Cardiac muscle cell (in vitro differentiated cells and primary cell): ENCODE results near the gene CCND2. TPM values are rescaled to one million over a fixed set of nuclear protein-coding genes. Genes with fewer than 3 reads are reported as not detected.

Experiments used
- DNase-seq, 2 donors: peaks; one replicate each; pipeline versions ENCODE4 v3.0.0 to v3.0.0-alpha.2; 2010 to 2017; ENCODE audit warnings: low read depth in 1 of 2, low spot score in 1 of 2
- H3K27ac ChIP-seq: fragments of 200-600 bp; sonication (generic); 2 replicates; pipeline ENCODE4 v1.5.1; 2016
- H3K27me3 ChIP-seq: fragments of 200-600 bp; sonication (generic); 2 replicates; pipeline ENCODE4 v1.6.0; 2016; ENCODE audit warnings: control low read depth
- H3K36me3 ChIP-seq: fragments of 200-600 bp; sonication (generic); 2 replicates; pipeline ENCODE4 v1.5.1; 2016; ENCODE audit warnings: control low read depth
- H3K4me1 ChIP-seq: fragments of 200-600 bp; sonication (generic); 2 replicates; pipeline ENCODE4 v1.8.1; 2017; ENCODE audit warnings: low read depth, mild to moderate bottlenecking, mixed run types
- H3K4me3 ChIP-seq: fragments of 200-600 bp; sonication (generic); 2 replicates; pipeline ENCODE4 v1.5.1; 2016; ENCODE audit warnings: mild to moderate bottlenecking
- H3K9me3 ChIP-seq: fragments of 200-600 bp; sonication (generic); 2 replicates; pipeline ENCODE4 v1.5.1; 2017; ENCODE audit warnings: low read depth, mild to moderate bottlenecking, control low read depth
- polyA plus RNA-seq: library from polyadenylated mRNA; unstranded; fragments of >200 nt; fragmentation: Nextera tagmentation; extraction: Ambion mirVana; gene quantifications from 2 replicates; pipeline ENCODE4 v1.2.1, GENCODE V29; 2016
- total RNA-seq: library from RNA; depleted of rRNA; stranded (reverse); fragments of >200 nt; gene quantifications from 2 replicates; pipeline ENCODE4 v1.2.3, GENCODE V29; 2016
- TF ChIP-seq, protein P1 (sequence below): IDR thresholded peaks from 2 replicates; pipeline ENCODE4 v1.5.1; 2012; ENCODE audit warnings: low read depth, mild to moderate bottlenecking, low read length

Gene CCND2
- total and polyA plus RNA-seq, 2 experiments from 2014 or later = 89.9 to 91.5 TPM

DNA sequence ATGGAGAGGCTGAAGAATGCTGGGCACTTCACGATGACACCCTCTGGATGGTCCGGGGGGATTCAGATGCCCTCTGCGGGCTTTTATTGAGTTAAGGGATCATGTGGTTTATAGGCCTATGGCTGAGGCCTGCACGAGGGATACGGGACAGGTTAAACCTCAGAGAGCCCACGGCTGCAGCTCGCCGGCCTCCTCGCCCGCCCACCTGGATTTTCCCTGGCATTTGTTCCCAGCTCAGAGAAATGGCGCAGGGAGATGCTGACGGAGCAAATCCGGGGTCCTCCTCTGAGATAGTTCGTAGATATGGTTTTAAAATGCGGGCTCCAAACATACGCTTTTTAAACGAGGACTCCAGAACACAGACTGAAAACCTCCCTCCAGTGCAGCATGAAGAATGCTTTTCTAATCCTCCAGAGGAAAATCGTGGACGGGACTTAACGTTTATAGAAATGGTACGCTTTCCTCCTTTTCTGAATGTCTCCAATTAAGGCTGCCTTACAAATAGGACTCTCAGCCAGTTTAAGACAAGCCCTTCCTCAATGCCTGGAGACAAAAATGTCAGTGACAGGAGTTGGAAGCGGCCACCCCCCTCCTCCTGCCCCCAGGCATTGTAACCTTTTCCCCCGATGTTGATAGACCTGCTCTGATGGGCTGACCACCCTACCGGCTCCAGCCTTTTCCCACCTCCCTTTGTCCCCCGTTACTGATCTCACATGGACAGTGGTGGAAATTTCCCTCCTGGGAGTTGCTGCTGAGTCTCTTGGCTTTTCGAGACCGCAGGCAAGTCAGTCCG is 16.6 kb downstream of the CCND2 start:
- DNase-seq = no peak
- Histone ChIP-seq H3K27ac (peak overlapping the region; percentile 88), H3K4me1 (peaks cover 23% of the 10 kb centered on the region), H3K36me3 (peaks cover 40% of the 10 kb centered on the region), H3K27me3 (no peaks in the 10 kb centered on the region), H3K9me3 (no peaks in the 10 kb centered on the region), H3K4me3 (no peak overlapping the region)
- TF ChIP-seq, protein P1, sequence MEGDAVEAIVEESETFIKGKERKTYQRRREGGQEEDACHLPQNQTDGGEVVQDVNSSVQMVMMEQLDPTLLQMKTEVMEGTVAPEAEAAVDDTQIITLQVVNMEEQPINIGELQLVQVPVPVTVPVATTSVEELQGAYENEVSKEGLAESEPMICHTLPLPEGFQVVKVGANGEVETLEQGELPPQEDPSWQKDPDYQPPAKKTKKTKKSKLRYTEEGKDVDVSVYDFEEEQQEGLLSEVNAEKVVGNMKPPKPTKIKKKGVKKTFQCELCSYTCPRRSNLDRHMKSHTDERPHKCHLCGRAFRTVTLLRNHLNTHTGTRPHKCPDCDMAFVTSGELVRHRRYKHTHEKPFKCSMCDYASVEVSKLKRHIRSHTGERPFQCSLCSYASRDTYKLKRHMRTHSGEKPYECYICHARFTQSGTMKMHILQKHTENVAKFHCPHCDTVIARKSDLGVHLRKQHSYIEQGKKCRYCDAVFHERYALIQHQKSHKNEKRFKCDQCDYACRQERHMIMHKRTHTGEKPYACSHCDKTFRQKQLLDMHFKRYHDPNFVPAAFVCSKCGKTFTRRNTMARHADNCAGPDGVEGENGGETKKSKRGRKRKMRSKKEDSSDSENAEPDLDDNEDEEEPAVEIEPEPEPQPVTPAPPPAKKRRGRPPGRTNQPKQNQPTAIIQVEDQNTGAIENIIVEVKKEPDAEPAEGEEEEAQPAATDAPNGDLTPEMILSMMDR = no peak

DNA sequence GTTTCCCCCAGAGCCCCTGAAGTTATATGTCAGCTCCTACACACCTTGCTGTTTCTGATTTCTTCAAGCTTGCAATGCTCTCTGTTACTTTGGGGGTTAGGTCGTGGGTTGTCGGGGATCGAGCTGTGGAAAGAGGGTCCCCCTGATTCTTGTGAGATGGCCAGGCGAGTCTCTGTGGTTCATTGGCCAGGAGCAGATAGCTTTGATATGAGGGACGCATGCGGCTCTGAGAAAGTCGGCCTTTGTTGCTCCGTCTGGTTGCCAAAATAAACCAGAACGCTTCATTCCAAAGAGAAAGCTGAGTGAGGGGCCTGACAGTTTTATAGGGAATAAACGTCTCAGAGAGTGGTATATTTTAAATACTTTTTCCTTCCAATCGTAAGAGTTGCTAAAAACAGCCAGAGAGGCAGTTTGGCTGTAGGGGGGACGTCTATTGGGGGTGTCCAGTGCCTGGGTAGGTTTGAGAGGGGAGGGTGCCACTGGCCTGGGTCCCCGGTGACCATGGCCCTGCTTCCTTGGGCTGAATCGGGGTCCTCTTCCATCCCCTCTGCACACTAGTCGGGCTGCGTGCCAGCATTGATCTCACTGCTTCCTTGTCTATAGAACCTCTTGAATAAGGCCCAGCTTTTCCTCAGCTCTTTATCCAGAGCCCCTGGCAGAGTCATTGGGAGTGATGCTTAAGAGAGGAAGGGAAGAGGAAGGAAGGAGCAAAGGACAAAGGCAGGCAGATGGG is 18.9 kb downstream of the CCND2 start:
- H3K27me3 ChIP-seq = no peaks in the 10 kb centered on the region

DNA sequence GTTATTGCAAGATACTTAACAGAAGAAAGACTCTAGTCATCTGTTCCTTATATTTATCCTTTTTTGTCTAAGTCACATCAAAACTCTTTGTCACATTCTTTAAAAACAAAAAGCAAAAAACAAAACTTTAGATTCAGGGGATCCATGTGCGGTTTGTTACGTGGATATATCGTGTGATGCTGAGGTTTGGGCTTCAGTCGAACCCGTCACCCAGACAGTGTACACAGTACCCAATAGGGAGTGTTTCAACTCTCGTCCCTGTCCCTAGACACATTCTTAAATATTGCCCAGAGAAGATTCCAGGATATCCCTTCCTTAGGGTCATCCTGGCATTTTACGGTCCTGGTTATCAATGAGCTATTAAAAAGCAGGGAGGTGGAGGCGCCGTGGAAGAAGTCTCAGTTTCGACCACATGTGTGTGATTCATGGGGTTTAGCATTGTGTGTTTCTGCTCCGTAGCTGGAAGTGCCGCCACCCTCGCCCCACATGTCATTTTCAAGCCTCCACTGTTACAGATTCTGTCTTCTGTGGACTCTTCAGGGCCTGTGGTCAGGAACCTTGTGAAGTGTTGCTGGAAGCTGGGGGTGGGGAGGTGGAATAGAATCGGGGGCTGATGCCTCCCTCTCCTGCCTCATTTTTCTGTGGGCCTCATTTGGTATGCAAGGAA is 19.9 kb downstream of the CCND2 start:
- Histone ChIP-seq H3K27ac (no peak overlapping the region), H3K4me3 (no peak overlapping the region), H3K27me3 (no peaks in the 10 kb centered on the region), H3K9me3 (no peaks in the 10 kb centered on the region), H3K4me1 (peaks cover 16% of the 10 kb centered on the region), H3K36me3 (peaks cover 27% of the 10 kb centered on the region)
- DNase-seq = no peak
- TF ChIP-seq, protein P1 = no peak

More for the DNA sequence above, 18.9 kb downstream of the CCND2 start:
- H3K36me3 ChIP-seq = peaks cover 26% of the 10 kb centered on the region
- H3K9me3 ChIP-seq = no peaks in the 10 kb centered on the region
- TF ChIP-seq, protein P1 = no peak
- H3K4me1 ChIP-seq = peaks cover 23% of the 10 kb centered on the region
- DNase-seq = no peak
- no peak overlapping the region for H3K4me3 ChIP-seq
- H3K27ac ChIP-seq = no peak overlapping the region

DNA sequence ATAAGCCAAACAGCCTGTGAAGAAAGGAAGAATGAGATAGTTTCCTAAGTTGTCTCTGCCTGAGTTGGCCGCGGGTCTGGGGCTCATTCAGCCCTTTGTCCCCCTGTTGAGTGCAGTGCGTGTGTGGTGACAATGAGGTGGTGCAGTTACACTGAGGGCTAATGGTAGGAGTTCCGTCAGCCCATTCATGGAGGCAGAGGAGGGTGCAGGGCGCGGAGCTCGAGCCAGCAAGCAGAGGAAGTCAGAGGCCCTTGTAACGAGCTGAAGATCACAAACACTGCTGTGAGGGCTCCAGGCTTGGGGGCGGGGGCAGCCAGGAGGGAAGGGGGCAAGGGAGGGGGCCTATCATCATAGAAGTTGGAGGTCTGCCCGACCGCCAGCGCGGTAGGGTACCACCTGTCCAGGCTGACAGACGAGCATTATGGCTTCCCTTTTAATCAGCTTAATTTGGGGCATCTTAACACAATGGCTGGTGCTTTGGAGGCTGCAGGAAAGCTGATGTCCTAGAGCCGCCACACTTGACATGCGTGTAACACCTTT is 20.5 kb downstream of the CCND2 start:
- DNase-seq = no peak
- H3K9me3 ChIP-seq = no peaks in the 10 kb centered on the region
- peaks cover 22% of the 10 kb centered on the region for H3K36me3 ChIP-seq

DNA sequence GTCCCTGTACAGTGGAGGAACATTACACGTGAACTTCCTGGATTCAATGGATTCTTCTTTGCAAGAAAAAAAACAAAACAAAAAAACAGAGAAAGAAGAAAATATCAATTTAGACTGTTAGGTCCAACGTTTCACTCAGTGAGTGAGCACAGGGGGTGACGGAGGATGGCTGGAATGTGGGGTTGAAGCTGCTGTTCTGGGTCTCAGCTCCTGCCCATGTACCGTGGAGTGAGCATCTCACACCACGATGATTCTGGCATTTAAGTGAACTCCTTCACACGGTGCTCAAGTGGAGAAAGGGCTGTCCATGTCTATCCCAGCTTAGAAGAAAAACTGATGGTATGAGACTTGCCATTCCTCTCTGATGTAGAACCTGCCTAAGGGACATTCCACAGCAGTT is 23.2 kb downstream of the CCND2 start:
- H3K27ac ChIP-seq = no peak overlapping the region
- H3K4me1 ChIP-seq = no peaks in the 10 kb centered on the region
- H3K36me3 ChIP-seq = peaks cover 27% of the 10 kb centered on the region

More for the DNA sequence above, 20.5 kb downstream of the CCND2 start:
- no peak overlapping the region for H3K27ac ChIP-seq
- H3K4me3 ChIP-seq = no peak overlapping the region
- H3K27me3 ChIP-seq = no peaks in the 10 kb centered on the region
- peaks cover 10% of the 10 kb centered on the region for H3K4me1 ChIP-seq
- TF ChIP-seq, protein P1 = no peak

More for the DNA sequence above, 23.2 kb downstream of the CCND2 start:
- Histone ChIP-seq H3K9me3 (no peaks in the 10 kb centered on the region), H3K4me3 (no peak overlapping the region), H3K27me3 (no peaks in the 10 kb centered on the region)
- TF ChIP-seq, protein P1 = no peak
- DNase-seq = no peak
